Ovary (tissue), 3 donors: ENCODE results near the gene IER5.

Source experiments
- EP300 ChIP-seq: sonication (generic); formaldehyde crosslinking; IDR thresholded peaks from one replicate; pipeline ENCODE4 v1.6.1; 2017; ENCODE audit warnings: antibody characterized with exemption
- POLR2A ChIP-seq: fragments of 450-650 bp; IDR thresholded peaks from one replicate; pipeline ENCODE4 v1.6.1; 2017; ENCODE audit warnings: antibody characterized with exemption, mild to moderate bottlenecking, moderate library complexity
- TF ChIP-seq, protein P1 (sequence below), 3 donors: fragments of 450-650 bp in 2 of 3; fragments of 200-600 bp in 1 of 3; IDR thresholded peaks; one replicate each; pipeline versions ENCODE4 v1.5.1 to v1.8.0; 2016 to 2022; ENCODE audit warnings: antibody characterized with exemption in 3 of 3, mild to moderate bottlenecking in 1 of 3
- donor health status: DM: no; HTN: no; CAD: no.

DNA sequence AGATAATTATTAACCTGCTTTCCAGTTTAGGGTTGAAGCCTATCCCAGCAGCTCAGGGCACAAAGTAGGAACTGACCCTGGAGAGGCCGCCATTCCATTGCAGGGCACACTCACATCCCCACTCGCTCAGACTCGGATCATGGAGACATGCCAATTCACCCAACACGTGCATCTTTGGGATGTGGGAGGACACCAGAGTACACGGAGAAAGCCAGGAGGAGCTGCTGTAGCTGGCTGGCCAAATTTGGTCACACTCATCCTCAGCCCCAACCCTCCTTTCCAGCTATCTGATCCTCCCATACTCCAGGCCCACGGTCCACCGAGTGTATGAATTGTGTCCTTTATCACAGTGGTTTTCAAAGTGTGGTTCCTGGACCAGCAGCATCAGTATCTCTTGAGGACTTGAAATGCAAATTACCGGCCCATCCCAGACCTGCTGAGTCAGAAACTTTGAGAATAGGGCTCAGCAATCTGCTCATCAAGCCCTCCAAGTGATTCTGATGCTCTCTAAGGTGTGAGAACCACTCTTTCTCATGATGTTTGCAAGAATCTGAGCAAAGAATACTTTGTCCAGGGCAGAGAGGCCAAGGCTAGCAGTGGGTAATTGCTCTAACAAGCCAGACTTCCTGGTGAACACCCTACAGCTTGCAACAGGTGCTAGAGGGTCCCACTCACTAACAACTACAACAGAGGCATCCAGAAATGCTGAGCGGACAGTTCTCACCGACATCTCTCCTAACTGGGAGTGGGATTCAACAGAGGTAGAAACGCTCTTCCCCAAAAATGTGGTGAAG is 26.3 kb downstream of the IER5 start:
- no peak for TF ChIP-seq EP300
- no peak for TF ChIP-seq POLR2A
- TF ChIP-seq, protein P1, sequence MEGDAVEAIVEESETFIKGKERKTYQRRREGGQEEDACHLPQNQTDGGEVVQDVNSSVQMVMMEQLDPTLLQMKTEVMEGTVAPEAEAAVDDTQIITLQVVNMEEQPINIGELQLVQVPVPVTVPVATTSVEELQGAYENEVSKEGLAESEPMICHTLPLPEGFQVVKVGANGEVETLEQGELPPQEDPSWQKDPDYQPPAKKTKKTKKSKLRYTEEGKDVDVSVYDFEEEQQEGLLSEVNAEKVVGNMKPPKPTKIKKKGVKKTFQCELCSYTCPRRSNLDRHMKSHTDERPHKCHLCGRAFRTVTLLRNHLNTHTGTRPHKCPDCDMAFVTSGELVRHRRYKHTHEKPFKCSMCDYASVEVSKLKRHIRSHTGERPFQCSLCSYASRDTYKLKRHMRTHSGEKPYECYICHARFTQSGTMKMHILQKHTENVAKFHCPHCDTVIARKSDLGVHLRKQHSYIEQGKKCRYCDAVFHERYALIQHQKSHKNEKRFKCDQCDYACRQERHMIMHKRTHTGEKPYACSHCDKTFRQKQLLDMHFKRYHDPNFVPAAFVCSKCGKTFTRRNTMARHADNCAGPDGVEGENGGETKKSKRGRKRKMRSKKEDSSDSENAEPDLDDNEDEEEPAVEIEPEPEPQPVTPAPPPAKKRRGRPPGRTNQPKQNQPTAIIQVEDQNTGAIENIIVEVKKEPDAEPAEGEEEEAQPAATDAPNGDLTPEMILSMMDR (IDR thresholded peaks at IDR 0.05), result no peak
